Memory B cell (primary cell): Measurements from ENCODE around the gene S1PR2.

Source experiments
- ATAC-seq: fragments of 150-1000 bp; cut with Tn5 transposase; 2 replicates; pipeline ENCODE4 v1.10.0; 2021; ENCODE audit warnings: low read depth, mild to moderate bottlenecking, moderate library complexity
- DNase-seq, 2 donors: peaks; one replicate each; pipeline ENCODE4 v3.0.0; 2022; ENCODE audit warnings: low spot score in 2 of 2
- H3K27ac Mint-ChIP-seq: one replicate; pipeline ENCODE4 v1.8.0; 2022; ENCODE audit warnings: mild to moderate bottlenecking, moderate library complexity, mixed read lengths
- H3K27me3 Mint-ChIP-seq: one replicate; pipeline ENCODE4 v1.8.0; 2022; ENCODE audit warnings: mixed read lengths
- H3K36me3 Mint-ChIP-seq: one replicate; pipeline ENCODE4 v1.8.0; 2022; ENCODE audit warnings: mild to moderate bottlenecking, mixed read lengths
- H3K4me1 Mint-ChIP-seq: one replicate; pipeline ENCODE4 v1.8.0; 2022; ENCODE audit warnings: mixed read lengths
- H3K4me3 Mint-ChIP-seq: one replicate; pipeline ENCODE4 v1.8.0; 2022; ENCODE audit warnings: mild to moderate bottlenecking, moderate library complexity, mixed read lengths
- H3K9me3 Mint-ChIP-seq: one replicate; pipeline ENCODE4 v1.8.0; 2022; ENCODE audit warnings: mixed read lengths

S1PR2 gene, protein sequence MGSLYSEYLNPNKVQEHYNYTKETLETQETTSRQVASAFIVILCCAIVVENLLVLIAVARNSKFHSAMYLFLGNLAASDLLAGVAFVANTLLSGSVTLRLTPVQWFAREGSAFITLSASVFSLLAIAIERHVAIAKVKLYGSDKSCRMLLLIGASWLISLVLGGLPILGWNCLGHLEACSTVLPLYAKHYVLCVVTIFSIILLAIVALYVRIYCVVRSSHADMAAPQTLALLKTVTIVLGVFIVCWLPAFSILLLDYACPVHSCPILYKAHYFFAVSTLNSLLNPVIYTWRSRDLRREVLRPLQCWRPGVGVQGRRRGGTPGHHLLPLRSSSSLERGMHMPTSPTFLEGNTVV

GRCh38 chr19:10230861-10231611 lies at the start of gene S1PR2:
Gene S1PR2, minus strand, starts transcription at chr19:10231331. Its CDS starts 6,426 bp downstream, at chr19:10224905.
- Mint-ChIP-seq H3K27me3 (peaks cover 3% of the 10 kb centered on the region), H3K27ac (peak within 1 kb of the TSS; percentile 87), H3K36me3 (no peaks in the 10 kb centered on the region), H3K4me1 (peaks cover 15% of the 10 kb centered on the region), H3K4me3 (peak within 1 kb of the TSS; percentile 82), H3K9me3 (no peaks in the 10 kb centered on the region)
- DNase-seq (peak; percentile 74 to 81), ATAC-seq (peak; percentile 38)

DNA sequence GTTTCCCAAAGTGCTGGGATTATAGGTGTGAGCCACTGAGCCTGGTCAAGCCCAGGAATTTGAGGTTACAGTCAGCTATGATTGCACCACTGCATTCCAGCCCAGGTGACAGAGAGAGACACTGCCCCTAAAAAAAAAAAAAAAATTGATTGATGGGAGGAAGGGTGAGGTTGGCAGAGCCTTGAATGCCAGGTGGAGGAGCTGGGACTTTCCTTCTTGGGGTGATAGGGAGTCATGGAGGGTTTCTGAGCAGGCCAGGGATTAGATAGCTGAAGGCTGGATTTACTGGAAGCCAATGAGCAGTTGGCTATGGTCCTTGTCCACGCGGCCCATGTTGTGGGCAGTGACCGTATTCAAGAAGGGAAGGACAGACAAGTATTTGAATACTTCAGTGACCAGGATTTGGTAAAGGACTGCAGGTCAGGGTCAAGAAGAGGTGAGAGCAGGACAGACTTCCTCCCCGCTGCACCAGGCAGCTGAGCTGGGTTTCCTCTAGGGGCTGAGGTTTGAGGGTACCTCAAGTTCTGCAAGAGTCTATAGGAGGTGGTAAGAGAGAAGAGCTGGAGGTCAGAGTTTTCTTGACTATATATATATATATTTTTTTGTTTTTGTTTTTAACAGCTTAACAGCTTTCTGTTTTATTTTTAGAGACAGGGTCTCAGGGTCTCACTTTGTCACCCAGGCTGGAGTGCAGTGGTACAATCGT lies 48.8 kb upstream of the S1PR2 start:
- peak; percentile 34 for ATAC-seq
- Mint-ChIP-seq H3K9me3 (no peaks in the 10 kb centered on the region), H3K36me3 (peaks cover 13% of the 10 kb centered on the region), H3K4me1 (peaks cover 9% of the 10 kb centered on the region), H3K4me3 (no peak overlapping the region), H3K27me3 (no peaks in the 10 kb centered on the region), H3K27ac (peak overlapping the region; percentile 48)
- no peak for DNase-seq

GRCh38 chr19:10278935-10279334 lies 47.8 kb upstream of the S1PR2 start:
- no peak for DNase-seq

GRCh38 chr19:10277795-10278589 lies 46.9 kb upstream of the S1PR2 start:
- Mint-ChIP-seq H3K4me1 (peaks cover 11% of the 10 kb centered on the region), H3K36me3 (peaks cover 12% of the 10 kb centered on the region), H3K4me3 (no peak overlapping the region), H3K27ac (peak overlapping the region; percentile 20), H3K27me3 (no peaks in the 10 kb centered on the region), H3K9me3 (no peaks in the 10 kb centered on the region)
- DNase-seq (no peak), ATAC-seq (no peak)

More at GRCh38 chr19:10278935-10279334, 47.8 kb upstream of the S1PR2 start:
- Mint-ChIP-seq H3K36me3 (peaks cover 15% of the 10 kb centered on the region), H3K27me3 (no peaks in the 10 kb centered on the region), H3K27ac (no peak overlapping the region), H3K4me1 (peaks cover 10% of the 10 kb centered on the region), H3K4me3 (no peak overlapping the region), H3K9me3 (no peaks in the 10 kb centered on the region)
- no peak for ATAC-seq

GRCh38 chr19:10274589-10274988 lies 43.5 kb upstream of the S1PR2 start:
- no peak for ATAC-seq
- DNase-seq = no peak
- Mint-ChIP-seq H3K4me1 (peaks cover 22% of the 10 kb centered on the region), H3K36me3 (peaks cover 12% of the 10 kb centered on the region), H3K27me3 (no peaks in the 10 kb centered on the region), H3K27ac (no peak overlapping the region), H3K4me3 (no peak overlapping the region), H3K9me3 (no peaks in the 10 kb centered on the region)

- ATAC-seq = peak; percentile 56
- H3K36me3 Mint-ChIP-seq = peaks cover 5% of the 10 kb centered on the region
These were observed 40.5 kb upstream of the S1PR2 start for GRCh38 chr19:10271543-10272086.

DNA sequence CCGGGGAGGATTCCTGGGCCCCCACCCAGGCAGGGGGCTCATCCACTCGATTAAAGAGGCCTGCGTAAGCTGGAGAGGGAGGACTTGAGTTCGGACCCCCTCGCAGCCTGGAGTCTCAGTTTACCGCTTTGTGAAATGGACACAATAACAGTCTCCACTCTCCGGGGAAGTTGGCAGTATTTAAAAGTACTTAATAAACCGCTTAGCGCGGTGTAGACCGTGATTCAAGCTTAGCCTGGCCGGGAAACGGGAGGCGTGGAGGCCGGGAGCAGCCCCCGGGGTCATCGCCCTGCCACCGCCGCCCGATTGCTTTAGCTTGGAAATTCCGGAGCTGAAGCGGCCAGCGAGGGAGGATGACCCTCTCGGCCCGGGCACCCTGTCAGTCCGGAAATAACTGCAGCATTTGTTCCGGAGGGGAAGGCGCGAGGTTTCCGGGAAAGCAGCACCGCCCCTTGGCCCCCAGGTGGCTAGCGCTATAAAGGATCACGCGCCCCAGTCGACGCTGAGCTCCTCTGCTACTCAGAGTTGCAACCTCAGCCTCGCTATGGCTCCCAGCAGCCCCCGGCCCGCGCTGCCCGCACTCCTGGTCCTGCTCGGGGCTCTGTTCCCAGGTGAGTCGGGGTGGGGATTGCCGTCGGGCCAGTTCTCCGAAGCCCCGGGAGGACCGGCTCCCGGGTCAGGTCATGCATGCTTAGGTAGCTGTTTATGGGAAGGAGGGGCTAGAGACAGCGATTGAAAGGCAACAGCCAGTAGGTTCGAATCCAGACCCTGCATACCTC lies 39.7 kb upstream of the S1PR2 start, which contains the start of gene ICAM1:
ICAM1 (plus strand) TSS at position 505 of the 779 bp plus-strand sequence; CDS start at position 545, 40 bp downstream.
- no peaks in the 10 kb centered on the region for H3K27me3 Mint-ChIP-seq
- peaks cover 21% of the 10 kb centered on the region for H3K4me1 Mint-ChIP-seq
- H3K9me3 Mint-ChIP-seq = no peaks in the 10 kb centered on the region
- peak; percentile 72 to 78 for DNase-seq
- H3K4me3 Mint-ChIP-seq = peak within 1 kb of the TSS; percentile 84
- peak within 1 kb of the TSS; percentile 94 for H3K27ac Mint-ChIP-seq
- peaks cover 5% of the 10 kb centered on the region for H3K36me3 Mint-ChIP-seq
- ATAC-seq = peak; percentile 47

More at GRCh38 chr19:10271543-10272086, 40.5 kb upstream of the S1PR2 start:
- H3K27me3 Mint-ChIP-seq = no peaks in the 10 kb centered on the region
- H3K4me1 Mint-ChIP-seq = peaks cover 21% of the 10 kb centered on the region
- H3K9me3 Mint-ChIP-seq = no peaks in the 10 kb centered on the region
- peak overlapping the region; percentile 84 for H3K4me3 Mint-ChIP-seq
- DNase-seq = peak; percentile 77 to 86
- H3K27ac Mint-ChIP-seq = peak overlapping the region; percentile 94

- H3K36me3 Mint-ChIP-seq = peaks cover 5% of the 10 kb centered on the region
- no peaks in the 10 kb centered on the region for H3K27me3 Mint-ChIP-seq
- DNase-seq (peak in 1 of 2 donors; percentile 75), ATAC-seq (peak; percentile 59)
- H3K4me1 Mint-ChIP-seq = peaks cover 21% of the 10 kb centered on the region
- H3K27ac Mint-ChIP-seq = peak overlapping the region; percentile 94
- H3K4me3 Mint-ChIP-seq = peak overlapping the region; percentile 84
- no peaks in the 10 kb centered on the region for H3K9me3 Mint-ChIP-seq
These were observed 39.1 kb upstream of the S1PR2 start for GRCh38 chr19:10270180-10270615.

DNA sequence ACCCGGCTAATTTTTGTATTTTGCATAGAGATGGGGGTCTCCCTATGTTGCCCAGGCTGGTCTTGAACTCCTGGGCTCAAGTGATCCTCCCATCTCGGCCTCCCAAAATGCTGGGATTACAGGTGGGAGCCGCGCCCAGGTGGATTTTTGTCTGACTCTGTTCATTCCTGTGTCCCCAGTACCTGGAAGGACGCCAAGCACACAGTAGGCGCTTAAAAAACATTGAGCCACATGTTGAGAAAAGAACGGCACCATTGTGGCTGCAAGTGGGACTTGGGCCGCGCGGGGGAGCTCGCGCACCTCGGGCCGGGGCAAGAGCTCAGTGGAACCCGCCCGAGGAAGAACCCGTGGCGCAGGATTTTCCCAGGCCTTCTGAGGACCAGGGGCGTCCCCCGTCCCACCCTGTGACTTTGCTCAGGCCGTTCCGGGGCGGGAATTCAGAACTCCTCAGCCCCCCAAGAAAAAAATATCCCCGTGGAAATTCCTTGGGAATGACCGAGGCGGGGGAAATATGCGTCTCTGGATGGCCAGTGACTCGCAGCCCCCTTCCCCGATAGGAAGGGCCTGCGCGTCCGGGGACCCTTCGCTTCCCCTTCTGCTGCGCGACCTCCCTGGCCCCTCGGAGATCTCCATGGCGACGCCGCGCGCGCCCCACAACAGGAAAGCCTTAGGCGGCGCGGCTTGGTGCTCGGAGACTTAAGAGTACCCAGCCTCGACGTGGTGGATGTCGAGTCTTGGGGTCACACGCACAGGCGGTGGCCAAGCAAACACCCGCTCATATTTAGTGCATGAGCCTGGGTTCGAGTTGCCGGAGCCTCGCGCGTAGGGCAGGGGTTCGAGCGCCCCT lies 38.4 kb upstream of the S1PR2 start:
- Mint-ChIP-seq H3K27ac (peak overlapping the region; percentile 94), H3K4me3 (peak overlapping the region; percentile 84), H3K4me1 (peaks cover 21% of the 10 kb centered on the region), H3K27me3 (no peaks in the 10 kb centered on the region), H3K9me3 (no peaks in the 10 kb centered on the region), H3K36me3 (peaks cover 1% of the 10 kb centered on the region)
- peak; percentile 43 for ATAC-seq
- DNase-seq = peak; percentile 91 to 98

DNA sequence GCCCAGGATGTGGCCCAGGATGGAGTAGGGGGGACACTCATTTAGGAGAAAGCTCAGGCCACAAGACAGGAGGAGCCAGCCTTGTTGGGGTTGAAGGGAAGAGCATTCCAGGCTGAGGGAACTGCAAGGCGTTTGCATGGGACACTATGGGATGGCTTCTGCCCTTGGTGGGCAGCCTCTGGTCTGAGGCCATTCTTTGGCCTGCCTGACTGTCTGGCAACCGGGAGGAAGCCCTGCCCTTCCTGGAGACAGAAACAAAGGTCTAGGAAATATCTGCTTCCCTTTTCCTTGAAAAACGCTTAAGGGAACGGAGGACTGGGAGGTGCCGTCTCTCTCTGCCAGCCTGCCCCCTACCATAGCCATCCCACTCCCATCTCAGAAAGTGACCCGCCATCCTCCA lies 36.9 kb upstream of the S1PR2 start:
- ATAC-seq (no peak), DNase-seq (no peak)
- no peaks in the 10 kb centered on the region for H3K9me3 Mint-ChIP-seq
- H3K36me3 Mint-ChIP-seq = no peaks in the 10 kb centered on the region
- H3K27ac Mint-ChIP-seq = no peak overlapping the region
- no peaks in the 10 kb centered on the region for H3K27me3 Mint-ChIP-seq
- peaks cover 19% of the 10 kb centered on the region for H3K4me1 Mint-ChIP-seq
- H3K4me3 Mint-ChIP-seq = no peak overlapping the region

DNA sequence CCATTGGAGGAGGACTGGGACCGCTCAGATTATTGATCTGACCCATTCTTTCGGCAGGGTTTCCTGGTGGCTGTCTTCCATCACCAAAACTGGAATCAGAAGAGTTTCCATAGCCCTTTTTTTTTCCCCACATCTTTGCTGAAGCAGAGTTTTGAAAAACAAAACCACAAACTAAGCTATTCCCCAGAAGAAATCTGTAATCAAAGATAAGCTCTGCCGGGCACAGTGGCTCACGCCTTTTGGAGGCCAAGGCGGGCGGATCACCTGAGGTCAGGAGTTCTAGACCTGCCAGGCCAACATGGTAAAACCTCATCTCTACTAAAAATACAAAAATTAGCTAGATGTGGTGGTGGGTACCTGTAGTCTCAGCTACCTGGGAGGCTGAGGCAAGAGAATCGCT lies 35.6 kb upstream of the S1PR2 start:
- DNase-seq (no peak), ATAC-seq (no peak)
- H3K9me3 Mint-ChIP-seq = no peaks in the 10 kb centered on the region
- peaks cover 8% of the 10 kb centered on the region for H3K4me1 Mint-ChIP-seq
- no peaks in the 10 kb centered on the region for H3K27me3 Mint-ChIP-seq
- no peak overlapping the region for H3K4me3 Mint-ChIP-seq
- no peaks in the 10 kb centered on the region for H3K36me3 Mint-ChIP-seq
- no peak overlapping the region for H3K27ac Mint-ChIP-seq

DNA sequence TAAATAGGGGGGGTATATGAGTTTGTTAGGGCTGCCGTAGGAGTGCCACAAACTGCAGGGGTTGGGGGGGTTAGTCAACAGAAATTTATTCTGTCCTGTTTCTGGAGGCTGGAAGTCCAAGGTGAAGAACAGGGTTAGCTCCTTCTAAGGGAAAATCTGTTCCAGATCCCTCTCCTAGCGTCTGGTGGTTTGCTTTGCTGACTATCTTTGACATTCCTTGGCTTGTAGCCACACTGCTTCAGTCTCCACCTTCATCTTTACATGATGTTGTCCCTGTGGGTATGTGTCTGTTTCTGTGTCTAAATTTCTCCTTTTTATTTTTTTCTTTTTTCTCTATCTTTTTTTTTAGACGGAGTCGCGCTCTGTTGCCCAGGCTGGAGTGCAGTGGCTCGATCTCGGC lies 31.6 kb upstream of the S1PR2 start:
- Mint-ChIP-seq H3K4me3 (no peak overlapping the region), H3K4me1 (no peaks in the 10 kb centered on the region), H3K27ac (no peak overlapping the region), H3K36me3 (peaks cover 3% of the 10 kb centered on the region), H3K27me3 (no peaks in the 10 kb centered on the region), H3K9me3 (no peaks in the 10 kb centered on the region)
- ATAC-seq = no peak
- no peak for DNase-seq
